GM10266 (cell line): ENCODE measurements around the gene MEG3.
"Not testable (repeated sequence)": the region's sequence is repeated elsewhere in the genome, so short reads cannot be mapped to it uniquely, and the experiment has no call there.

ENCODE experiments used
- DNase-seq: peaks from one replicate; pipeline ENCODE4 v3.0.0; 2012; ENCODE audit errors: extremely low spot score
- TF ChIP-seq, protein P1 (sequence below): IDR thresholded peaks from 2 replicates; pipeline ENCODE4 v1.5.1; 2012; ENCODE audit warnings: mild to moderate bottlenecking, low read depth; ENCODE audit not compliant: control insufficient read depth, insufficient read depth; ENCODE audit errors: missing control alignments

MEG3 gene

GRCh38 chr14:100816286-100816949 is 9.5 kb upstream of the MEG3 start:
- TF ChIP-seq, protein P1, sequence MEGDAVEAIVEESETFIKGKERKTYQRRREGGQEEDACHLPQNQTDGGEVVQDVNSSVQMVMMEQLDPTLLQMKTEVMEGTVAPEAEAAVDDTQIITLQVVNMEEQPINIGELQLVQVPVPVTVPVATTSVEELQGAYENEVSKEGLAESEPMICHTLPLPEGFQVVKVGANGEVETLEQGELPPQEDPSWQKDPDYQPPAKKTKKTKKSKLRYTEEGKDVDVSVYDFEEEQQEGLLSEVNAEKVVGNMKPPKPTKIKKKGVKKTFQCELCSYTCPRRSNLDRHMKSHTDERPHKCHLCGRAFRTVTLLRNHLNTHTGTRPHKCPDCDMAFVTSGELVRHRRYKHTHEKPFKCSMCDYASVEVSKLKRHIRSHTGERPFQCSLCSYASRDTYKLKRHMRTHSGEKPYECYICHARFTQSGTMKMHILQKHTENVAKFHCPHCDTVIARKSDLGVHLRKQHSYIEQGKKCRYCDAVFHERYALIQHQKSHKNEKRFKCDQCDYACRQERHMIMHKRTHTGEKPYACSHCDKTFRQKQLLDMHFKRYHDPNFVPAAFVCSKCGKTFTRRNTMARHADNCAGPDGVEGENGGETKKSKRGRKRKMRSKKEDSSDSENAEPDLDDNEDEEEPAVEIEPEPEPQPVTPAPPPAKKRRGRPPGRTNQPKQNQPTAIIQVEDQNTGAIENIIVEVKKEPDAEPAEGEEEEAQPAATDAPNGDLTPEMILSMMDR, result no peak
- DNase-seq, result no peak

- DNase-seq, result no peak
- TF ChIP-seq, protein P1, result no peak
Measured at GRCh38 chr14:100816950-100817901, 8.7 kb upstream of the MEG3 start.

DNA sequence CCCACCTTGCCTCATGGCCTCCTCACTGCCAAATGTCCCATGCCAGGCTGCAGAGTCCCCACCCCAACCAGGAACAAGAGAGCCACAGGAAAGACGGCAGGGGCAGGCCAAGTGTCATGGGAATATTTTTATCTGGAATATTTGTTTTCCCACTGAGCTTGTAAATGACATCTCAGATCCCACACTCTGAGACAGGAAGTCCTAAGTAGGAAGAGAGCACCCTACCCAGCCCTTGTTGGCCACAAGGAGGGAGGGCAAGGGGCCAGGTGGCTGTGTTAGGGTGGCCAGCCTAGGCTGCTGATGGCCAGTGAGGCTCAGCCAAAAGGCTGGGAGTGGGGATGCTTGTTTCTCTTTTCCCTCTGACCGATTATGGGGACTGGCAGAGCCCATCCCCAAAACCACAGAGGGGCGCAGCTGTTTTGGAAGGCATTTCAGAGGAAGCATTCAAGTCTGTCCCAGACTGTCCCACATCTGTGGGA is 7.7 kb upstream of the MEG3 start:
- no peak for DNase-seq
- TF ChIP-seq, protein P1, result no peak

GRCh38 chr14:100818923-100819322 is 7.0 kb upstream of the MEG3 start:
- DNase-seq, result not testable (repeated sequence)

GRCh38 chr14:100819453-100819828 is 6.5 kb upstream of the MEG3 start:
- DNase-seq, result no peak
- TF ChIP-seq, protein P1, result no peak

- DNase-seq, result no peak
- TF ChIP-seq, protein P1, result no peak
Measured at GRCh38 chr14:100819829-100820475, 6.0 kb upstream of the MEG3 start.

DNA sequence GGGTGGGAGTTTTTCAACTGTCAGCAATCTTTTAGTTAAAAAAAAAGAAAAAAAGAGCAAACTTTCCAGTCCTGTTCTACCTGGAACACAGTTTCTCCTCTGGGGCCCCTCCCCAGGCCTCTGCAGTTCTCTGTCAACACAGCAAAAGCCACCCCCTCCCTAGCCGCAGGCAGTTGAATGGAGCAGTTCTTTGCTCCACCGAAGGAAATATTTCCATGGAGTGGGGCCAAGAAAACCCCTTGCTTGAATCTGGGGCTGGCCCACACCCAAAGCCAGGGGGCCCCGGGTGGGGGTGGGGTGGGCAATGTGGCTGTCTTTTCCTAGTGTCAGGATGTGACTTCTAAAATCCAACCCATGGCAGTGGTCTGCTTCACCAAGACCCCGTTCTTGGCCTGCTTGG is 5.0 kb upstream of the MEG3 start:
- no peak for DNase-seq
- TF ChIP-seq, protein P1, result no peak
